GM12801 (cell line): ENCODE measurements around the gene INVS.

Source experiments
- TF ChIP-seq, protein P1 (sequence below): IDR thresholded peaks from one replicate; pipeline ENCODE4 v1.5.1; 2011; ENCODE audit warnings: control low read depth; ENCODE audit not compliant: insufficient read length; ENCODE audit errors: extremely low read depth

The INVS gene, protein sequence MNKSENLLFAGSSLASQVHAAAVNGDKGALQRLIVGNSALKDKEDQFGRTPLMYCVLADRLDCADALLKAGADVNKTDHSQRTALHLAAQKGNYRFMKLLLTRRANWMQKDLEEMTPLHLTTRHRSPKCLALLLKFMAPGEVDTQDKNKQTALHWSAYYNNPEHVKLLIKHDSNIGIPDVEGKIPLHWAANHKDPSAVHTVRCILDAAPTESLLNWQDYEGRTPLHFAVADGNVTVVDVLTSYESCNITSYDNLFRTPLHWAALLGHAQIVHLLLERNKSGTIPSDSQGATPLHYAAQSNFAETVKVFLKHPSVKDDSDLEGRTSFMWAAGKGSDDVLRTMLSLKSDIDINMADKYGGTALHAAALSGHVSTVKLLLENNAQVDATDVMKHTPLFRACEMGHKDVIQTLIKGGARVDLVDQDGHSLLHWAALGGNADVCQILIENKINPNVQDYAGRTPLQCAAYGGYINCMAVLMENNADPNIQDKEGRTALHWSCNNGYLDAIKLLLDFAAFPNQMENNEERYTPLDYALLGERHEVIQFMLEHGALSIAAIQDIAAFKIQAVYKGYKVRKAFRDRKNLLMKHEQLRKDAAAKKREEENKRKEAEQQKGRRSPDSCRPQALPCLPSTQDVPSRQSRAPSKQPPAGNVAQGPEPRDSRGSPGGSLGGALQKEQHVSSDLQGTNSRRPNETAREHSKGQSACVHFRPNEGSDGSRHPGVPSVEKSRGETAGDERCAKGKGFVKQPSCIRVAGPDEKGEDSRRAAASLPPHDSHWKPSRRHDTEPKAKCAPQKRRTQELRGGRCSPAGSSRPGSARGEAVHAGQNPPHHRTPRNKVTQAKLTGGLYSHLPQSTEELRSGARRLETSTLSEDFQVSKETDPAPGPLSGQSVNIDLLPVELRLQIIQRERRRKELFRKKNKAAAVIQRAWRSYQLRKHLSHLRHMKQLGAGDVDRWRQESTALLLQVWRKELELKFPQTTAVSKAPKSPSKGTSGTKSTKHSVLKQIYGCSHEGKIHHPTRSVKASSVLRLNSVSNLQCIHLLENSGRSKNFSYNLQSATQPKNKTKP

DNA sequence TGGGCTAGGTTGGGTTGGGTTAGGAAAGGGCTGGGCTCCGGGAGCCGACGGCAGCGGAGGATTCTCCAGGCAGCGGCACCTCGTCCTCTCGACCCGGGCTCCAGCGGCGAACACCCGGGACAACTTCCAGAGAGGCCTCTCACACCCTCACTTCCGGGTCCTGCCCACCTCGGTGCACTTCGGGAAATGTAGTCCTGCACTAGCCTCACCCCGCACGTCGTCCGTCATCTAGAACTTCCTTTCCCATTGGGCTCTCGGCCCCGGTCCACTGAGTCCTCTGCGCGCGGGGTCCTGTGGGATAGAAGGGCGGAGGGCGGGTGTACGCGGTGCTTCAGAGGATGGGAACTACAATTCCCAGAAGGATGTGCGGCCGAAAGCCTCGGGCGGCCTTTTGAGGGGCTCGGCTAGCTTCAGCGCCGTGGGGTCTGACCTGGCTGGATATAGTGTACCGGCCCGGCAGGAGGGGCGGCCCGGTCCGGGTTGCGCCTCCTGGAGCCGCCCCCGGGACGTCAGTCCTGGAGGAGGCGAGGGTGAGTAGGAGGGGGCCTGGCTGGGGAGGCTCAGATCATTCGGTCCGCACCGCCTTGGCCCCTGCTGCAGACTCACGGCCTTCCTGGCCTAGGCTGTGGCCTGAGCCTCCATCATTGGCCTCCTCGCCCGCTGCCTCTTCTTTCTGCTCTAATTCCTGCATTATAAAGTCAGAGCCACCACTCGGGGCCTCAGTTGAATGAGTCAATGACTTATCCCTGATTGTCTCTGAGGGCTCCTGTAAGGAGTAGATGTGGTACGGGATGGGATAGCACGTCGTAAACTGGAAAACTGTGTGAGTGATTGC lies at the start of gene INVS, which contains the start of gene ERP44:
Gene INVS (plus strand): TSS at position 357 of the 835 bp plus-strand sequence. CDS start 5,279 bp downstream, outside the sequence.
Gene ERP44 (minus strand): TSS at position 114 of the 835 bp plus-strand sequence. CDS start 160 bp downstream, outside the sequence.
- TF ChIP-seq, protein P1, sequence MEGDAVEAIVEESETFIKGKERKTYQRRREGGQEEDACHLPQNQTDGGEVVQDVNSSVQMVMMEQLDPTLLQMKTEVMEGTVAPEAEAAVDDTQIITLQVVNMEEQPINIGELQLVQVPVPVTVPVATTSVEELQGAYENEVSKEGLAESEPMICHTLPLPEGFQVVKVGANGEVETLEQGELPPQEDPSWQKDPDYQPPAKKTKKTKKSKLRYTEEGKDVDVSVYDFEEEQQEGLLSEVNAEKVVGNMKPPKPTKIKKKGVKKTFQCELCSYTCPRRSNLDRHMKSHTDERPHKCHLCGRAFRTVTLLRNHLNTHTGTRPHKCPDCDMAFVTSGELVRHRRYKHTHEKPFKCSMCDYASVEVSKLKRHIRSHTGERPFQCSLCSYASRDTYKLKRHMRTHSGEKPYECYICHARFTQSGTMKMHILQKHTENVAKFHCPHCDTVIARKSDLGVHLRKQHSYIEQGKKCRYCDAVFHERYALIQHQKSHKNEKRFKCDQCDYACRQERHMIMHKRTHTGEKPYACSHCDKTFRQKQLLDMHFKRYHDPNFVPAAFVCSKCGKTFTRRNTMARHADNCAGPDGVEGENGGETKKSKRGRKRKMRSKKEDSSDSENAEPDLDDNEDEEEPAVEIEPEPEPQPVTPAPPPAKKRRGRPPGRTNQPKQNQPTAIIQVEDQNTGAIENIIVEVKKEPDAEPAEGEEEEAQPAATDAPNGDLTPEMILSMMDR: no peak

DNA sequence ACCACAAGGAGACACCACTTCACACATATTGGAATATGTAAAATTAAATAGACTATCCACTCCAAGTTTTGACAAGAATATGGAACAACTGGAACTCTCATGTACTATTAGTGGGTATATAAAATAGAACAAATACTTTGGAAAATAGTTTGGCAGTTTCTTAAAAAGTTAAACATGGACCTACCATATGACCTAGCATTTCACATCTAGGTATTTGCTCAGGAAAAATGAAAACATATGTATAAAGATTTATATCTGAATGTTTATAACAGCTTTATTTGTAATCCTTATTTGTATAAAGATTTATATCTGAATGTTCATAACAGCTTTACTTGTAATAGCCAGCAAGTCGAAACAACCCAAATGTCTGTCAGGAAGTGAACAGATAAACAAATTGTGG lies 49.5 kb upstream of the INVS start:
- TF ChIP-seq, protein P1: no peak

DNA sequence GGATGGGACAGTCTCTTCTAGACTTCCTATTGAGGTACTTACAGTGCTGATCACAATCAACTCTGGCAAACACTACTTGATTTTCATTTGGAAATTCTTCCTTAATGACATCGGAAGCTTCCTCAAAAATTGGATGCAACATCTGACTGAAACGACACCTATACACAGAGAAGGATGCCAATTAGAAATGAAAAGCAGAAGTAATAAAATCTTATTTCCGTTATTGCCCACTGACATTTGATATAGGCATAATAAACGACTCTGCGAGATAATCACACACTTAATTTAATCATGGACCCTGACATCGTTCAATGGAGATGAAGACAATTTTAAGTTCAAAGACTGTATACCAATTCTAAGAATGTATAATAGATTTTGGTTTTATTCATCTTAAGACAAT lies 46.7 kb upstream of the INVS start:
- TF ChIP-seq, protein P1: no peak

DNA sequence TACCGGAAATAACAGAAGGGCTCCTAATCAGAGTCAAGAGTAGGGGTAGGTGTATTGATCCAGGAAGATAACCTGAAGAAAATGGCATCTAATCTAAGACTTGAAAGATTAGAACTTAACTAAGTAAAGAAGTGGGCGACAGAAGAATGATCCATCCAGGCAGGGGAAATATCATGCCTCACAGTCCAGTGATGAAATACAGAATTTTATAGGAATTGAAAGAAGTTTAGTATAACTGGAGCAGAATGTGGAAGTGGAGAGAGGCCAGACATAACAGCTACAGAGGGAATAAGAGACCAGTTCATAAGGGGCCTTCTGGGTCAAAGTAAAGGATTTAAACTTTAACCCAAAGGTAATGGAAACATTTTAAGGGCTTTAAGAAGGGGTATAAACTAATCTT lies 42.5 kb upstream of the INVS start:
- TF ChIP-seq, protein P1: no peak

DNA sequence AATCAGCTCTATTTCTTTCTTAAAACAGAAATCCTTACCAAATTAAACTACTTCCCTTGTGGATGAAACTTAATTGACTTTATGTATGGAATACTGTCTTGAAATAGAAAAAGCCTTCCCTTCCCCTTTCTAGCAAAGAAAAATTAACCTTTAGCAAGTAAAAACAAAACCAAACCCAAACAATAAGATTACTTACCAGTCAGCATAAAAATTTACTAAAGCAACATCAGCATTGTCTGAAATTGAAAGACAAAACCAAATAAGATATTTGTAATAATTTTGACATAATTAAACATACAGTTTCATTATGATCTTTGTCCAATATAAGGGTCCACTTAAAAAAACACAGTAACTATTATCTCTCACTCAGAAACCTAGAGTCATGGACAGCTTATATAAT lies 41.4 kb upstream of the INVS start:
- TF ChIP-seq, protein P1: no peak

DNA sequence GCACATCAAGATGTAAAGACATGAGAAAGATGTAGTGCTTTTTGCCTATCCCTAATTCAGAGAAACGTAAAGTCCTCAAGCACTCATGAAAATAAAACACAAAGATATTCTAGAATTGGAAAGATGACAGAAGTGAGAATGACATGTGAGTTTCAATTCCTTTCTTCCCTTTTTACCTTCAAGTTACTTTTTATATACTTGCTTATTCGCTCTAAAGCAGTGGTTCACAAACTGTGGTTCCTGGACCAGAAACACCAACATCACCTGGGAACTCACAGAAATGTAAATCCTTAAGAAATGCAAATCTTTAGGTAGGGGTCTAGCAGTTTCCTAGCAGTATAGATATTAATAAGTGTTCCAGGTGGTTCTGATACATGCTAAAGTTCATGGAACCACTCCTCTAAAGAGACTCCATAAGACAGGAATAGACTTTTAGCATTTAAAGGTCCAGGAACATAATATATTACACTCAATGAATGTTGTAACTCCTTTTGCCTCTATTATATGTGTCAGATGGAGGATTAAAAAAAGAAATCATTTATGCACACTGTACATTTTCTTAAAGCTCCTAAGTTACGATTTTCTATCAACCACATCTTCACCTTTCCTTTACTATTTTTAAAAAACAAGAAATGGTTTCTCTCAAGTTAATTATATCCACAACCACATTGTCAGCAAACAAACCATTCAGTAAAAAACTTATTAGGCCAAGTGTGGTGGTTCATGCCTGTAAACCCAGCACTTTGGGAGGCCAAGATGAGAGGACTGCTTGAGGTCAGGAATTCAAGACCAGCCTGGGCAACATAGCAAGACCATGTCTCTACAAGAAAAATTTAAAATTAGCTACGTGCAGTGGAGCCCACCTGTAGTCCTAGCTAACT lies 40.1 kb upstream of the INVS start:
- TF ChIP-seq, protein P1: no peak
